ACC112 (cell line): ENCODE measurements around the gene PLCXD1.
"Not testable (repeated sequence)": the region's sequence is repeated elsewhere in the genome, so short reads cannot be mapped to it uniquely, and the experiment has no call there.

Source experiments
- H2AFZ ChIP-seq: fragments of 200-600 bp; sonication (generic); one replicate; pipeline ENCODE4 v1.6.0; 2017; ENCODE audit warnings: antibody characterized with exemption, low read length; ENCODE audit not compliant: unreplicated experiment
- H3K27ac ChIP-seq: fragments of 200-600 bp; sonication (generic); 2 replicates; pipeline ENCODE4 v1.5.1; 2014; ENCODE audit warnings: low read depth, mild to moderate bottlenecking, antibody characterized with exemption, low read length, moderate library complexity
- H3K27me3 ChIP-seq: fragments of 200-600 bp; sonication (generic); 2 replicates; pipeline ENCODE4 v1.6.1; 2014; ENCODE audit warnings: mild to moderate bottlenecking, antibody characterized with exemption, low read length, moderate library complexity, mixed read lengths; ENCODE audit not compliant: insufficient read depth
- H3K36me3 ChIP-seq: fragments of 200-600 bp; sonication (generic); 2 replicates; pipeline ENCODE4 v1.6.1; 2016; ENCODE audit warnings: mild to moderate bottlenecking, antibody characterized with exemption, low read length, moderate library complexity, mixed read lengths; ENCODE audit not compliant: insufficient read depth
- H3K4me1 ChIP-seq: fragments of 200-600 bp; sonication (generic); one replicate; pipeline ENCODE4 v1.6.1; 2016; ENCODE audit warnings: low read length, mixed read lengths; ENCODE audit not compliant: insufficient read depth, unreplicated experiment, control insufficient read depth
- H3K4me3 ChIP-seq: fragments of 200-600 bp; sonication (generic); 2 replicates; pipeline ENCODE4 v1.5.1; 2014; ENCODE audit warnings: mild to moderate bottlenecking, low read depth, low read length
- H3K79me2 ChIP-seq: fragments of 200-600 bp; sonication (generic); one replicate; pipeline ENCODE4 v1.6.0; 2016; ENCODE audit warnings: low read length; ENCODE audit not compliant: control insufficient read depth, unreplicated experiment, insufficient read depth

PLCXD1 gene

DNA sequence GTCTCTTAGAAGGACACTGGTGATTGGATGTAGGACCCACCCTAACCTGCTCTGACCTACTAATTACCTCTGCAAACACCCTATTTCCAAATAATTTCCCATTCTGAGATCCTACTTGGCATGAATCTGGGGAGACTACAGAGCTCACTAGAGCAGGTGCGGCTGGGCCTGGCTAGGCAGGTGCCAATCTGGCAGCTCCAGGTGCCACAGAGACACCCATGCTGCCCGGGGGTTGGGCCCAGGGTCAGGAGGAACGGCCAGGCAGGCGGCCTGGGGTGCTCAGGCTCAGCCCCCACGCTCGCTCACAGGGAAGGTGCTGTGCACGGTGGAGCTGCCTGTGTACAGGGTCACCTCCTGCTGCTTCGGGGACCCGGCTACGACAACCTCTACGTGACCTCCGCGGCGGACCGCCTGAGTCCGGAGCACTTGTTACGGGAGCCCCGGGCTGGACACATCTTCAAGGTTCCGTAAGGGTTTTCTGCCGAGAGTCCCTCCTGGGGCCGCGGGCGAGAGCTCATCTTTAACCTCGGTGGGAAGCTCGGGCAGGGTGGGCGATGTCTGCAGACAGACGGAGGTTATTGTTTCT is 26.5 kb upstream of the PLCXD1 start:
- no peaks in the 10 kb centered on the region for H3K4me1 ChIP-seq
- no peak overlapping the region for H3K27ac ChIP-seq
- H3K79me2 ChIP-seq, result no peaks in the 10 kb centered on the region
- no peak overlapping the region for H2AFZ ChIP-seq
- no peaks in the 10 kb centered on the region for H3K27me3 ChIP-seq
- no peaks in the 10 kb centered on the region for H3K36me3 ChIP-seq
- H3K4me3 ChIP-seq, result no peak overlapping the region

DNA sequence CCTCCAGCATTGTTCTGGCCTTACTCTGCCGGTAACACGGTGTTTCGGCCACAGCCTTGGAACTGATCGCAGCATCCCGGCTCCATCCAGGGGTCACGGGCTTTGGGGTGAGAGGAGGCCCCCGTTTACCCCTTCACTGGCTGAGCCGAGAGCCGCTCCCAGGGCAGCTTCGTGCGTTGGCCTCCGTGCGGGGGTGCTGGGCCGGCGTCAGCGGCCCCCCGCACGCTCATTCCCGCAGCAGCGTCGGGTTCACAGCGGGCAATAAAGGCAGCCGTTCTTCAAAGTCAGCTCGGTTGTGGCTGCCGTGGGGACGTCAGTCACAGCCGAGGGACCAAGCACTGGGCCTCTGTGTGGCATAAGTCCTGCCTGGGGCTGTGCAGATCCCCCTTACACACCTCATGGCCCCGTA is 25.3 kb upstream of the PLCXD1 start:
- H3K4me1 ChIP-seq, result peaks cover 2% of the 10 kb centered on the region

GRCh38 chrX:257054-257453 is 24.1 kb upstream of the PLCXD1 start:
- H3K27ac ChIP-seq, H3K27me3 ChIP-seq, H3K36me3 ChIP-seq, H3K4me3 ChIP-seq, H2AFZ ChIP-seq, H3K79me2 ChIP-seq: not testable (repeated sequence)
- peaks cover 13% of the 10 kb centered on the region for H3K4me1 ChIP-seq

More for the DNA sequence above, 25.3 kb upstream of the PLCXD1 start:
- Histone ChIP-seq H2AFZ (no peak overlapping the region), H3K27ac (no peak overlapping the region), H3K27me3 (no peaks in the 10 kb centered on the region), H3K79me2 (no peaks in the 10 kb centered on the region), H3K4me3 (no peak overlapping the region), H3K36me3 (no peaks in the 10 kb centered on the region)

DNA sequence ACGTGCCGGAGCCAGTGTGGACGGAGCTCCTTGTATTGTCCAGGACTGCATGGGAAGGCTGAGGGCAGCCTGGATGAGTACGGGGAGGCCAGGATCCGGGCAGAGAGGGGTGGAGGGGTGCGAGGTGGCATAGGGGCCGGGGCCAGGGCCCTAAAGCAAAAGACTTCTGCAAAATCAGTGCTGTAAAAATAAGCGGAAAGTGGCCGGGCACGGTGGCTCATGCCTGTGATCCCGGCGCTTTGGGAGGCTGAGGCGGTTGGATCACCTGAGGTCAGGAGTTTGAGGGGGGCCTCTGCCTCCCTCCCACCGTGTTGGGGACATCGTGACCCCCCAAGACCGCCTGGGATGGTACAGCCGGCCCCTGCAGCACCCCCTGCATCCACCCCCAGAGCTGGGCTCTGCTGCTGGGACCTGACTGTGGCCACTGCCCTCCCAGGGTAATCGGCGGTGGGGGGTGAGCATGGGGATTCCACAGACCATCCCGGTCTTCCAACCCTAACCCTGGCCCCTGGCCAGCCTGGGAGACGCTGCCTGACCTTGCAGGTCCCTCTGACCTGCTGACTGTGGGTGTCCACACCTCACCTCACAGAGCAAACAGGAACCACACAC is 23.4 kb upstream of the PLCXD1 start:
- Histone ChIP-seq H3K27me3 (no peaks in the 10 kb centered on the region), H3K4me3 (no peak overlapping the region), H2AFZ (no peak overlapping the region), H3K36me3 (no peaks in the 10 kb centered on the region), H3K4me1 (peaks cover 18% of the 10 kb centered on the region), H3K27ac (no peak overlapping the region), H3K79me2 (no peaks in the 10 kb centered on the region)

- H3K27ac ChIP-seq, result no peak overlapping the region
- no peak overlapping the region for H3K4me3 ChIP-seq
- H3K4me1 ChIP-seq, result peaks cover 18% of the 10 kb centered on the region
- no peak overlapping the region for H2AFZ ChIP-seq
- no peaks in the 10 kb centered on the region for H3K27me3 ChIP-seq
- no peaks in the 10 kb centered on the region for H3K36me3 ChIP-seq
- no peaks in the 10 kb centered on the region for H3K79me2 ChIP-seq
These were observed 22.7 kb upstream of the PLCXD1 start for GRCh38 chrX:258291-259040.

GRCh38 chrX:259692-260355 is 21.4 kb upstream of the PLCXD1 start:
- Histone ChIP-seq H3K4me3 (no peak overlapping the region), H3K36me3 (no peaks in the 10 kb centered on the region), H3K4me1 (peaks cover 18% of the 10 kb centered on the region), H3K27me3 (no peaks in the 10 kb centered on the region), H3K79me2 (no peaks in the 10 kb centered on the region), H3K27ac (no peak overlapping the region), H2AFZ (no peak overlapping the region)

- H3K4me1 ChIP-seq, result peaks cover 18% of the 10 kb centered on the region
- H3K79me2 ChIP-seq, result no peaks in the 10 kb centered on the region
- H3K27me3 ChIP-seq, result no peaks in the 10 kb centered on the region
- no peak overlapping the region for H3K4me3 ChIP-seq
- peak overlapping the region; percentile 49; the same call in 1 of the 2 replicates for H3K27ac ChIP-seq
- peak overlapping the region; percentile 64 for H2AFZ ChIP-seq
- H3K36me3 ChIP-seq, result no peaks in the 10 kb centered on the region
These were observed 19.8 kb upstream of the PLCXD1 start for GRCh38 chrX:261167-261918.

DNA sequence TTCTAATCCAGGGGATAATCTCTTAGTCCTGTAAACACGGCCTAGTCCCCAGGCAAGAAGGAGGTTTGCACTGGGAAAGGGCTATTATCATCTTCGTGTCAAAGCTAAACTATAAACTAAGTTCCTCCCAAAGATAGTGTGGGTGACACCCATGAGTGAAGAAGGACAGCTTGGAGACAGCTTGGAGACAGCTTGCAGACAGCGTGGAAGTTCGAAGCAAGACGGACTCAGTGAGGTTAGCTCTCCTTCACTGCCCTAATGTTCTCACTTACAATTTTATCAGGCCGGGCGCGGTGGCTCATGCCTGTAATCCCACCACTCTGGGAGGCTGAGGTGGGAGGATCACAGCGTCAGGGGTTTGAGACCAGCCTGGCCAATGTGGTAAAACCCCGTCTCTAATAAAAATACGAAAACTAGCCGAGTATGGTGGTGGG is 19.2 kb upstream of the PLCXD1 start:
- H2AFZ ChIP-seq, result peak overlapping the region; percentile 64
- no peaks in the 10 kb centered on the region for H3K36me3 ChIP-seq
- H3K27ac ChIP-seq, result peak overlapping the region; percentile 49; the same call in 1 of the 2 replicates
- no peaks in the 10 kb centered on the region for H3K27me3 ChIP-seq
- H3K4me3 ChIP-seq, result no peak overlapping the region
- peaks cover 18% of the 10 kb centered on the region for H3K4me1 ChIP-seq
- H3K79me2 ChIP-seq, result no peaks in the 10 kb centered on the region

- peaks cover 18% of the 10 kb centered on the region for H3K4me1 ChIP-seq
- no peaks in the 10 kb centered on the region for H3K36me3 ChIP-seq
- H3K27ac ChIP-seq, result no peak overlapping the region
- no peaks in the 10 kb centered on the region for H3K79me2 ChIP-seq
- H3K4me3 ChIP-seq, result no peak overlapping the region
- no peak overlapping the region for H2AFZ ChIP-seq
- H3K27me3 ChIP-seq, result no peaks in the 10 kb centered on the region
These were observed 18.7 kb upstream of the PLCXD1 start for GRCh38 chrX:262381-262909.

DNA sequence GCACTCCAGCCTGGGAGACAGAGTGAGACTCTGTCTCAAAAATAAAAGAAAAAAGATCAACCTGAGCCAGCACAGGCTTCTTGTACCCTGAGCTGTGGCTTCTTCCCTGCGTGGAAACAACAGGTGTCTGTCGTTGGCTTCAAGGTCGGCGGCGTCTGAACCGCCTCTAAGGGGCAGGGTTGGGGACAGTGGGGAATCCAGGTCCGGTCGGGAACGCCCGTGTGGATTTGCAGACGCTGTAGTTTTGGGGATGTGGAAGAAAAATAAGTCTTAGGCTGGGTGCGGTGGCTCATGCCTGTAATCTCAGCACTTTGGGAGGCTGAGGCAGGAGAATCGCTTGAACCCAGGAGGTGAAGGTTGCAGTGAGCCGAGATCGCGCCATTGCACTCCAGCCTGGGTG is 17.2 kb upstream of the PLCXD1 start:
- H3K27ac ChIP-seq, H2AFZ ChIP-seq, H3K4me3 ChIP-seq, H3K27me3 ChIP-seq, H3K36me3 ChIP-seq, H3K79me2 ChIP-seq: not testable (repeated sequence)
- peaks cover 18% of the 10 kb centered on the region for H3K4me1 ChIP-seq
